T-cell (primary cell): ENCODE results near the gene TDP2. TPM values are rescaled to one million over a fixed set of nuclear protein-coding genes. Genes with fewer than 3 reads are reported as not detected.
A peak's percentile ranks its signal among the peaks of the same experiment; 100 is the strongest.

Source experiments
- ATAC-seq, 4 experiments: fragments of 200-7000 bp in 3 of 4; fragments of 150-1000 bp in 1 of 4; cut with Tn5 transposase; replicated peaks in 1 of 4; 1 replicate in 3 of 4; 2 replicates in 1 of 4; pipeline ENCODE4 v1.10.0; 2021; ENCODE audit warnings: moderate library complexity in 3 of 4, mild to moderate bottlenecking in 2 of 4, moderate number of reproducible peaks in 1 of 4
- CTCF ChIA-PET, 2 donors: fragments of 300-600 bp; sonication (Branson Sonifier 250); formaldehyde crosslinking; loops; one replicate each; lab custom pipeline; 2022; ENCODE audit warnings: antibody characterized with exemption in 2 of 2; lab: Charles Lee
- POLR2A ChIA-PET, 2 donors: fragments of 300-600 bp; sonication (Branson Sonifier 250); formaldehyde crosslinking; loops; one replicate each; lab custom pipeline; 2022; ENCODE audit warnings: antibody characterized with exemption in 2 of 2; lab: Charles Lee
- DNase-seq, 35 experiments: peaks; one replicate each; pipeline versions ENCODE4 v3.0.0 to v3.0.0-alpha.2; 2013 to 2023
- H3K27ac ChIP-seq: one replicate; pipeline ENCODE4 v1.5.1; 2013; ENCODE audit warnings: low read length
- H3K27me3 ChIP-seq, 2 experiments: replicated peaks in 1 of 2; 1 replicate in 1 of 2; 2 replicates in 1 of 2; pipeline versions ENCODE4 v1.6.1 to v1.7.0; 2013; ENCODE audit warnings: low read length in 1 of 2, mixed read lengths in 1 of 2; ENCODE audit not compliant: control insufficient read depth in 2 of 2, insufficient read depth in 2 of 2; ENCODE audit errors: extremely low read depth in 1 of 2
- H3K36me3 ChIP-seq, 2 donors: 1 replicate in 1 of 2; 2 replicates in 1 of 2; pipeline versions ENCODE4 v1.6.1 to v1.7.0; 2013; ENCODE audit warnings: low read length in 1 of 2; ENCODE audit not compliant: control insufficient read depth in 2 of 2, insufficient read depth in 1 of 2; ENCODE audit errors: extremely low read depth in 1 of 2
- H3K4me1 ChIP-seq, 2 experiments: 1 replicate in 1 of 2; 2 replicates in 1 of 2; pipeline versions ENCODE4 v1.6.1 to v1.7.0; 2013; ENCODE audit warnings: low read length in 2 of 2, mixed read lengths in 1 of 2; ENCODE audit not compliant: insufficient read depth in 2 of 2, control insufficient read depth in 1 of 2; ENCODE audit errors: extremely low read depth in 1 of 2
- H3K4me3 ChIP-seq, 2 donors: 1 replicate in 1 of 2; 2 replicates in 1 of 2; pipeline versions ENCODE4 v1.5.1 to v1.7.0; 2013; ENCODE audit warnings: mild to moderate bottlenecking in 2 of 2, low read length in 1 of 2, moderate library complexity in 1 of 2; ENCODE audit not compliant: control insufficient read depth in 1 of 2; ENCODE audit errors: extremely low read depth in 1 of 2
- H3K9me3 ChIP-seq: 2 replicates; pipeline ENCODE4 v1.7.0; 2013
- H3K27ac Mint-ChIP-seq, 2 donors: one replicate each; pipeline ENCODE4 v1.8.0; 2020 to 2021; ENCODE audit warnings: mild to moderate bottlenecking in 2 of 2, mixed read lengths in 2 of 2
- H3K27me3 Mint-ChIP-seq, 2 donors: one replicate each; pipeline ENCODE4 v1.8.0; 2021 to 2022; ENCODE audit warnings: mixed read lengths in 2 of 2
- H3K36me3 Mint-ChIP-seq: one replicate; pipeline ENCODE4 v1.8.0; 2021; ENCODE audit warnings: mixed read lengths
- H3K4me1 Mint-ChIP-seq, 3 donors: one replicate each; pipeline ENCODE4 v1.8.0; 2020 to 2022; ENCODE audit warnings: mixed read lengths in 3 of 3, mild to moderate bottlenecking in 1 of 3
- H3K4me3 Mint-ChIP-seq, 3 donors: one replicate each; pipeline ENCODE4 v1.8.0; 2020 to 2022; ENCODE audit warnings: mild to moderate bottlenecking in 3 of 3, mixed read lengths in 3 of 3, moderate library complexity in 3 of 3
- H3K9me3 Mint-ChIP-seq, 3 donors: one replicate each; pipeline ENCODE4 v1.8.0; 2020 to 2022; ENCODE audit warnings: mixed read lengths in 3 of 3
- WGBS: methylation state at CpG from one replicate; pipeline ENCODE4 v1.1.5; 2013; ENCODE audit warnings: missing lambda C conversion rate; ENCODE audit not compliant: insufficient coverage; 5-methylcytosine and 5-hydroxymethylcytosine counted together
- total RNA-seq, 35 experiments: library from RNA in 6 of 35; stranded (reverse) in 6 of 35; fragments of 120-200 nt in 1 of 35; gene quantifications; one replicate each; pipeline versions ENCODE4 v1.2.1 to v1.2.4 and lab custom pipeline; 2013 to 2026

The TDP2 gene
- total RNA-seq, 5 donors from 2014 or later (not counting 1 experiment from before 2014, with no cell fraction given) = 45.7 to 56.5 (median 50.8) TPM

DNA sequence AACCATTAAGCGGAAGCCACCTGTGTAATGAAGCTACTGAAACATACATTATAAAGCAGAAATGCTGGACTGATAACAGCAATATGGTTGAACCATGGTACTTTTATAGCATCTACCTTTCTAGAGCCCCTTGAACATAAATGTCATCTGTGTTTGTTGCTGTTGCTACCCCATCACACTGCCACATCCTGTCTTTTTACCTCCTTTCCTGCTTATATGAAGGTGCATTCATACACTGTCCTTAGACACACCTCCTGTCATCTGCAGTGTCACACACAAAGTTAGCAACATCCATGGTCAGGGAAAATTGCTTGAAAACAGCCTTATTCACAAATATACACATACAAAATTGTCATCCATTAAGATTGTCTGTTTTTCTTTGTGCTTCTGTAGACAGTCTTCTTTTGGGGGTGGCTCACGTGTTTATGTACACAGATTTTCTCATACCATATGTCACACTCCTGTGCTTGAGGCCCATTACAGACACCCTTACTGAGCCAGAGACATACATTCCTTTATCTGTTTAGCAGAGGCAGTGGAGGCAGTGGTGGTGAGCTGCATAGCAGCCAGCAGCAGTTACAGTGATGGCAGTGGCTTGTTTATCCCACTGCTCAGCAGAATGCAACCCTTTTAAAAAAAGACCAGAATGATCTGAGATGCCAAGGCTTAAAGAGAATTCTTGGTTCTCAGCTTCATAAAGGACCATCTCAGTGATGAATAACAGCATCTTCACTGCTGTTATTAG lies 26.3 kb upstream of the TDP2 start:
- POLR2A ChIA-PET = no interaction called here
- Mint-ChIP-seq H3K9me3 (no peaks in the 10 kb centered on the region), H3K36me3 (no peaks in the 10 kb centered on the region), H3K4me1 (peaks cover 11 to 21% (median 16%) of the 10 kb centered on the region in 3 donors), H3K27me3 (no peaks in the 10 kb centered on the region), H3K4me3 (no peak overlapping the region), H3K27ac (no peak overlapping the region)
- no peak overlapping the region for H3K27ac ChIP-seq
- CTCF ChIA-PET = interaction anchor here in 1 of 2 donors (1.9 kb wide), 1 partner anchor 112 kb away, joined by 15 read pairs; no protein-coding TSS in a partner anchor
- no peak overlapping the region for H3K4me3 ChIP-seq
- WGBS = no CpG with 5 or more reads among the region's 2 CpGs
- no peaks in the 10 kb centered on the region for H3K9me3 ChIP-seq
- ATAC-seq (peak; percentile 34 to 72 (median 68)), DNase-seq (peak in 1 of 35 experiments; percentile 3)
- peaks cover 0 to 2% of the 10 kb centered on the region in 2 experiments for H3K4me1 ChIP-seq
- H3K36me3 ChIP-seq = peaks cover 0 to 5% of the 10 kb centered on the region in 2 donors
- no peaks in the 10 kb centered on the region for H3K27me3 ChIP-seq

DNA sequence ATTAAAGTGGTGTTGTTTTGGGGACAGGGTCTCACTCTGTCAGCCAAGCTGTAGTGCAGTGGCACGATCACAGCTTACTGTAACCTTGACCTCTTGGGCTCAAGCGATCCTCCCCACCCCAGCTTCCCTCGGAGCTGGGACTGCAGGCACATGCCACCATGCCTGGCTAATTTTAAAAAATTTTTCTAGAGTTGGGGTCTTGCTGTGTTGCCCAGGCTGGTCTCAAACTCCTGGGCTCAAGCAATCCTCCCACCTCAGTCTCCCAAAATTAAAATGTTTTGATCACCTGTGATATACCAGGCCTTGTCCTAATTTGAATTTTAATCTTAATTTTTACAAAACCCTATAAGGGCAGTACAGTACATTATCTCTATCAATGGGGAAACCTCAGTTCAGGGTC lies 25.7 kb upstream of the TDP2 start:
- ChIA-PET POLR2A (no interaction called here), CTCF (interaction anchor here (0.6 to 1.9 kb wide), 2 partner anchors 110 to 112 kb away, joined by 5 to 15 read pairs; no protein-coding TSS in a partner anchor)
- WGBS = no CpG with 5 or more reads among the region's 3 CpGs
- H3K27ac Mint-ChIP-seq = no peak overlapping the region
- H3K9me3 Mint-ChIP-seq = no peaks in the 10 kb centered on the region
- H3K36me3 Mint-ChIP-seq = peaks cover 1% of the 10 kb centered on the region
- peaks cover 11 to 21% (median 16%) of the 10 kb centered on the region in 3 donors for H3K4me1 Mint-ChIP-seq
- Histone ChIP-seq H3K27ac (no peak overlapping the region), H3K36me3 (peaks cover 0 to 3% of the 10 kb centered on the region in 2 donors), H3K9me3 (no peaks in the 10 kb centered on the region), H3K4me3 (no peak overlapping the region), H3K4me1 (peaks cover 0 to 2% of the 10 kb centered on the region in 2 experiments), H3K27me3 (no peaks in the 10 kb centered on the region)
- H3K4me3 Mint-ChIP-seq = no peak overlapping the region
- H3K27me3 Mint-ChIP-seq = no peaks in the 10 kb centered on the region
- DNase-seq (no peak), ATAC-seq (no peak)

DNA sequence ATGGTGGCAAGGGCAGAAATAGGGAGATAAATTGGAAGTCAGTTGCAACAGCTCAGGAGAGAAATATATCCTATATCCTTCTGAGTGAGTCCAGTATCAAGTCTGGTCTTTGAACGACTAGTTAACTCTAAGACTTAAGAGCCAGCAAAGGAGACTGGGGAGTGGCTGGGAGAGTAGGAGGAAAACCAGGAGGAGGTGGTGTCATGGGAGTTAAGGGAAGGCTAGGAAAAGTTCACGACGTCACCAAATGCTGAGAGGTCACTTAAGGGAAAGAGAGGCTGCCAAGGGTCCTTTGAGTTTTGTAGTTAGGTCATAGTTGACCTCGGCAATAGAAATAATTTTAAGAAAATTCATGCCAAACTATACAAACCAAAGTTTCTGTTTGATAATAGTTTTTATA lies 25.3 kb upstream of the TDP2 start:
- ChIA-PET POLR2A (no interaction called here), CTCF (interaction anchor here (0.6 to 1.9 kb wide), 2 partner anchors 110 to 111 kb away, joined by 5 to 15 read pairs; no protein-coding TSS in a partner anchor)
- H3K27ac Mint-ChIP-seq = no peak overlapping the region
- Histone ChIP-seq H3K9me3 (no peaks in the 10 kb centered on the region), H3K4me1 (peaks cover 0 to 2% of the 10 kb centered on the region in 2 experiments), H3K36me3 (peaks cover 0 to 5% of the 10 kb centered on the region in 2 donors), H3K27me3 (no peaks in the 10 kb centered on the region), H3K27ac (no peak overlapping the region), H3K4me3 (no peak overlapping the region)
- WGBS = no CpG with 5 or more reads among the region's 4 CpGs
- H3K27me3 Mint-ChIP-seq = no peaks in the 10 kb centered on the region
- no peak for ATAC-seq
- H3K4me3 Mint-ChIP-seq = no peak overlapping the region
- H3K9me3 Mint-ChIP-seq = no peaks in the 10 kb centered on the region
- no peak for DNase-seq
- H3K36me3 Mint-ChIP-seq = peaks cover 5% of the 10 kb centered on the region
- H3K4me1 Mint-ChIP-seq = peaks cover 11 to 21% (median 16%) of the 10 kb centered on the region in 3 donors

DNA sequence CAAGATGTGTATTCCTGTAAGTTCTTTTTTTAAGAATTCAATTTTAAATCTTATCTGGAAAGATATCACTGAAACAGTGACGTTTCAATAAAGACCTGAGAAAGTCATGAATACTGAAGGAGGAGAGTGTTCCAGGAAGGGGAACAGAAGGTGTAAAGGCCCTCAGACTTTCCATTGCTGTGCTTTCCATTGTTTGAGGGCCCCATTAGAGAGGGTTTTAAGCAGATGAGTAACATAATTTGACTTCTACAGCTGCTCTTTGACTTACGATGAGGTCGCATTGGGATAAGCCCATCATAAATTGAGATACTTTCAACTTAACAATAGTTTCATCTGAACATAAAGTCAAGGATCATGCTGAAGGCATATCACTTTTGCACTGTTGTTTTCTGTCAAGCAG lies 24.9 kb upstream of the TDP2 start:
- no peak for ATAC-seq
- Histone ChIP-seq H3K27me3 (no peaks in the 10 kb centered on the region), H3K27ac (no peak overlapping the region), H3K4me3 (no peak overlapping the region), H3K4me1 (peaks cover 0 to 2% of the 10 kb centered on the region in 2 experiments), H3K9me3 (no peaks in the 10 kb centered on the region), H3K36me3 (peaks cover 0 to 5% of the 10 kb centered on the region in 2 donors)
- Mint-ChIP-seq H3K27me3 (no peaks in the 10 kb centered on the region), H3K27ac (no peak overlapping the region), H3K9me3 (no peaks in the 10 kb centered on the region), H3K4me1 (peaks cover 11 to 21% (median 16%) of the 10 kb centered on the region in 3 donors), H3K36me3 (peaks cover 8% of the 10 kb centered on the region), H3K4me3 (no peak overlapping the region)
- CTCF ChIA-PET = interaction anchor here (0.6 to 1.9 kb wide), 2 partner anchors 109 to 111 kb away, joined by 5 to 15 read pairs; no protein-coding TSS in a partner anchor
- no peak for DNase-seq
- POLR2A ChIA-PET = no interaction called here
- 83% methylated on average over 1 of the region's 3 CpGs for WGBS

DNA sequence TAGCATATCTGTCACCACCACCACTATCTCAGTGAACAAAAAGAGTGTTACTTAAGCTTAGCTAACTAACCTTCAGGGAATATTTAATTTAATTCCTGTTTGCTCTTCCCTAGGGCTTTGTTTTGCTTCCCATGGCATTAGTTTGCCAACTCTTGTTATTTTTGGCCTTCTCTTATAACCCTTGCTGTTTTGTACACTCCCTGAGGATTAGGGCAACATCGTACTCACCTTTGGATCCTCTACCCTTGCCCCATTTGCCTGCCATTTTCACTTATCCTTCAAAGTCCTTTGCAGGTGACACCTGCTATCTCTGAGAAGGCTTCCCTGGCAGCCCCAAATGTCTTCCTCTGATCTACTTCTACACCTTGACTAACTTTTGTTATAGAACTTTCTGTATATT lies 23.9 kb upstream of the TDP2 start:
- Histone ChIP-seq H3K4me1 (peaks cover 0 to 2% of the 10 kb centered on the region in 2 experiments), H3K4me3 (no peak overlapping the region), H3K27me3 (no peaks in the 10 kb centered on the region), H3K36me3 (peaks cover 0 to 5% of the 10 kb centered on the region in 2 donors), H3K27ac (no peak overlapping the region), H3K9me3 (no peaks in the 10 kb centered on the region)
- CTCF ChIA-PET = interaction anchor here in 1 of 2 donors (0.6 kb wide), 1 partner anchor 184 kb away, joined by 3 read pairs; no protein-coding TSS in a partner anchor
- Mint-ChIP-seq H3K4me3 (no peak overlapping the region), H3K36me3 (peaks cover 10% of the 10 kb centered on the region), H3K27ac (no peak overlapping the region), H3K9me3 (no peaks in the 10 kb centered on the region), H3K4me1 (peaks cover 10 to 19% (median 15%) of the 10 kb centered on the region in 3 donors), H3K27me3 (no peaks in the 10 kb centered on the region)
- DNase-seq (no peak), ATAC-seq (no peak)
- 57% methylated on average over 1 of the region's 1 CpG for WGBS
- POLR2A ChIA-PET = interaction anchor here in 1 of 2 donors (0.6 kb wide), 1 partner anchor 155 kb away, joined by 3 read pairs; no protein-coding TSS in a partner anchor

DNA sequence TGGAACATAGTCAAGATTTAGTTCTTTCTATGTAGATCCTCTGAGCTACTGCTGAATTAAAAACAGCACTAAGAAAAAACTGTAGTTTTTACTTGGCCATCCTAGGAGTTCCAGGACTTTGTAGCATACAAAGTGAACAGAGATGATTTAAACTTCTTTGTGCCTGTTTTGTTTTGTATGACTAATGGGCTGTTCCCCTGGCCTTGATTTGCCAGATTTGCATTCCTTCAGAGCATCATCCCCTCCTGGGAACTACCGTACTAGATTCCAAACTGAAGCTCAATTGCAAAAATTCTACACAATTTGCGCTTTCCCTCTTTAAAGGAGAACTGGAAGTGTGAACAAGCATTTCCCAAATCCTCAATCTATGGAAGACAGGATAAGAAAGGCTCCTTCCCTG lies 23.3 kb upstream of the TDP2 start:
- POLR2A ChIA-PET = interaction anchor here in 1 of 2 donors (0.6 kb wide), 2 partner anchors 100 to 155 kb away, joined by 3 to 5 read pairs; no protein-coding TSS in a partner anchor

More for the DNA sequence above, 23.3 kb upstream of the TDP2 start:
- peaks cover 0 to 2% of the 10 kb centered on the region in 2 experiments for H3K4me1 ChIP-seq
- Mint-ChIP-seq H3K27me3 (no peaks in the 10 kb centered on the region), H3K27ac (no peak overlapping the region), H3K4me3 (no peak overlapping the region), H3K9me3 (no peaks in the 10 kb centered on the region), H3K36me3 (peaks cover 10% of the 10 kb centered on the region), H3K4me1 (peaks cover 8 to 15% (median 11%) of the 10 kb centered on the region in 3 donors)
- WGBS = no CpG with 5 or more reads among the region's 2 CpGs
- ATAC-seq = no peak
- H3K9me3 ChIP-seq = no peaks in the 10 kb centered on the region
- DNase-seq = no peak
- H3K27me3 ChIP-seq = no peaks in the 10 kb centered on the region
- no peak overlapping the region for H3K4me3 ChIP-seq
- CTCF ChIA-PET = interaction anchor here (0.6 to 0.7 kb wide), 3 partner anchors 8 to 170 kb away, joined by 3 to 6 read pairs (median 3); no protein-coding TSS in a partner anchor
- peaks cover 0 to 5% of the 10 kb centered on the region in 2 donors for H3K36me3 ChIP-seq
- H3K27ac ChIP-seq = no peak overlapping the region
